HG02571 (cell line): ENCODE measurements around the gene REPS2.

ENCODE experiments used
- ATAC-seq: cut with Tn5 transposase; IDR thresholded peaks from one replicate; pipeline ENCODE4 v1.9.1; 2021; ENCODE audit warnings: mild to moderate bottlenecking, moderate library complexity; ENCODE audit not compliant: unreplicated experiment

REPS2 gene

DNA sequence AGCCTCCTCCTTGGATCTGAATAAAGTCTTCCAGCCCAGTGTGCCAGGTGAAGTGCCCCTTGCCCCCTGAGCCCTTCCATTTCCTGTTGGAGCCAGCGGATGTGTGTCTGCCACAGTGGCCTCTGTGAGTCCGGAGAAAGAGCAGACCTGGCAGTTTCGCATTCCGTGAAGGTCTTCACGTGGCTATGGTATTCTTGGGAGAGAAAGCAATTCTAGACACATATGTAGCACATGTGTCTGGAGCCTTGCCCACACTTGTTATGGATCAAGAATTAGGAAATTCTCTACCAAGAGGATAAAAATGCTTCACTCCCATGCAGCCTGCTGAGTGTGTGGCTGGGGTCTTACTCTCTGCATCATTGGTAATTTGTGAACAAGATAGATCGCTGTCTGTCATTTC is 130.9 kb downstream of the REPS2 start:
- no peak for ATAC-seq

- ATAC-seq = no peak
These were observed 131.7 kb downstream of the REPS2 start for GRCh38 chrX:17078031-17078720.

DNA sequence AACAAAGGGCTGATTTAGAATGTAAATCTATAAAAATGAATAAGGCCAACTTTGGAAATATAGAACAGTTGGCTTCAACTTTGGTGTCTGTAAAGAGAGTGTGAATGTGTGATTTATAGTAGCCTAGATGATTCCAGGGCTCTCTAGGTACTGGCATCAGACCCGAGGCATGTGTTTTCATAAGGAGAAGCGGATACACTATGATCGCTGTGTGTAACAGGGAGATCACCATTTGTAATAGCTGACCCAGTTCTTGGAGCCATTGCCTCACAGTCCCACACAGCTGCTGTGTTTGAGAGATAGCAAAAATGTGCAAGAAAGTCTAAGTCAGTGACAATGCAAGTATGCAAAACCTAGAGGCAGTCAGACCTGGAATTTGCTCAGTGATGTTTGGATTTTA is 135.1 kb downstream of the REPS2 start:
- ATAC-seq = no peak

- no peak for ATAC-seq
These were observed 135.5 kb downstream of the REPS2 start for GRCh38 chrX:17081968-17082367.

GRCh38 chrX:17082831-17083230 is 136.4 kb downstream of the REPS2 start:
- ATAC-seq = no peak

- no peak for ATAC-seq
These were observed 139.9 kb downstream of the REPS2 start for GRCh38 chrX:17086317-17086716.

- ATAC-seq = no peak
These were observed 148.7 kb downstream of the REPS2 start for GRCh38 chrX:17095161-17095560.

- ATAC-seq = no peak
These were observed 152.2 kb downstream of the REPS2 start for GRCh38 chrX:17098516-17099247.

DNA sequence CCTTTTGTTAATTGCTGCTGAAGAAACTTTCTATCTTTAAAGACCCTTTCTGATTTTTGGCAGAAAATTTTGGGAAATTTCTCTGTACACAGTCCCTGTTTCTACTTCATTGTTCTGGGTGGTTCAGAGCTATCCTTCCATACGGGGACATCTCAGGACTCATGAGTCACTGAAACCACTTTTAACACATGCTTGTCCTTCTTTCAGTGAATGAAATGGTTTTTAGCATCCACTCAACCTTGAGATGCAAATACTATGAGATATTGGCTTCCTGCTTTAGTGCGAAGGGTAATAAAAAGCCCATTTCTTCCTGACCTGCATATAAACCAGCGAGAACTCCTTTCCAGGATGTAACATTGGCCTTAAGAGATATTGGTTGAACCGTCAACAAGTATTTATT is 158.0 kb downstream of the REPS2 start:
- ATAC-seq = no peak

DNA sequence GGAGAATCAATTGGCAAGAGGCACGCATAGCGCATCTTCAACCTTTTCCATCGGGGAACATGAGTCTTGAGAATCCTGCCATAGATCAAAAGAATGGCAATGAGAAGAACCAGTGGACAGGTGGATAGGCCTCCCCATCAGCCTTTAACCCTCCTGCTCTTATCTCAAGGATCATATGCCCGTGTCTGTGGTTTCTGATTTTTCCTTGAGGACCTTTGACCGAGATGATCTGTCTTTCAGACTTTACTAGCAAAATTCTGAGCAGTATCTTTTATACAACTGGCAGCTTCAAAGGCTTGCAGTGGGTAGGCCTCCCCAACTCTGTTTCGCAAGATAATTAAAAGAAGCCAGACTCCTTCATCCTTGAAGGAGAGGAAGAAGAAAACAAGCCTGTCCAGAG is 174.4 kb downstream of the REPS2 start:
- no peak for ATAC-seq

DNA sequence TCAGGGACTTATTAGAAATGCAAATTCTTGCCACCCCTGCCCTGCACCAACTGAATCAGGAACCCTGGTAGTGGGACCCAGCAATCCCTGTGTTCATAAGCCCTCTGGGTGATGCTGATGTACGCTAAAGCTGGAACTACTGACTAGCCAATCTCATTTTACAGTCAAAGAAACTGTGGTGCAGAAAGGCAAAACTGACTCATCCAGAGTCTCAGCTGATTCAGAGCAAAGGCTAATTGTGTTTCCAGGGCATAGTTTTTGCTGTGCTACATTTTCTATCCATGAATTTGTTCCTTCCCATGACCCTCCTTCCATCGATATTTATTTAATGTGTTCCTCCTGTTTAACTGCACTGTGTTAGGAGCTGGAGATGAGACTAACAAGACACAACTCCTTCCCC is 207.5 kb downstream of the REPS2 start:
- ATAC-seq = no peak

DNA sequence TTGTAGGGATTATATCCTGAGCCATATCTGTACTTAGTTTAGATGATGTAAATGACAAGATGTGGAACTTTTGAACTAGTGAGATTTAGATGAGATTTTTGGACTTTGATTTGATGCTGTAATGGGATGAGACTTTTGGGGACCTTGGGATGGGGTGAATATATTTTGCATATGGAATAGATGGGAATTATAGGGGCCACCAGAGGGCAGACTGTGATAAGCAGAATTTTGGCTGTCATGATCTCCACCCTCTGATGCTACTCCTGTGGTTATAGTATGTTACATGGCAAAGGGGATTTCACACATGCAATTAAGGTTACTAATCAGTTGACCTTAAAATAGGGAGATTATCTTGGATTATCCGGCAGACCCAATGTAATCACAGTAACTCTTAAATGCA is 214.5 kb downstream of the REPS2 start:
- no peak for ATAC-seq

GRCh38 chrX:17161991-17162390 is 215.5 kb downstream of the REPS2 start:
- no peak for ATAC-seq

DNA sequence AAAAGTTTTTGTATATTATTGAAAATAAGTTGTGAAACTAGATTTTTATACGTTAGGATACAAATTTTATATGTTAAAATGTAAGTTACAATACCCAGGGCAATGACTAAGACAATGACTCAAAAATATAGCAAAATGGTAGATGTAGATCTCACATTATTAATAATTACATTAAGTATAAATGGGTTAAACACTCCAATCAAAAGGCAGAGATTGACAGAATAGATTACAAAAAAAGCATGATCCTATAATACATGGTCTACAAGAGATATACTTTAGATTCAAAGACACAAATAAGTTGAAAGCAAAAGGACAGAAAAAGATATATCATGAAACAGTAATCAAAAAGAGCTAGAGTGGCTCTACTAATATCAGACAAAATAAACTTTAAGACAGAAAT is 217.6 kb downstream of the REPS2 start:
- ATAC-seq = no peak

DNA sequence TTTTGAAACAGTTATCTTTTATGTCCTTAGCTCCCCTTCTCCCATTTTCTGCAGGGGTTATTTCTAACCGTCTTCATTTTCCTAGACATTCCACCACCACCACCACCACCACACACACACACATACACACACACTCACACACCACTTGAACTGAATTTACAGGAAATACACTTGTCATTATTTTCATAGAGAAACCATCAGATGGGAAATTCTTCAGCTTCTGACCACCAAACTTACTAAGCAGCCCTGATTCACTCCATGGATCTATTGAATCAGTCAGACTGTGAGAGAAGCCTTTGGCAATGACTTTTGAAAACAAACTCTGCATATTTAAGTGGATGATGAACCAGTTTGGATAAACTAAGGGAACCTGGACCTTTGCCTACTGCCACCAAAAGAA is 218.5 kb downstream of the REPS2 start:
- ATAC-seq = no peak

DNA sequence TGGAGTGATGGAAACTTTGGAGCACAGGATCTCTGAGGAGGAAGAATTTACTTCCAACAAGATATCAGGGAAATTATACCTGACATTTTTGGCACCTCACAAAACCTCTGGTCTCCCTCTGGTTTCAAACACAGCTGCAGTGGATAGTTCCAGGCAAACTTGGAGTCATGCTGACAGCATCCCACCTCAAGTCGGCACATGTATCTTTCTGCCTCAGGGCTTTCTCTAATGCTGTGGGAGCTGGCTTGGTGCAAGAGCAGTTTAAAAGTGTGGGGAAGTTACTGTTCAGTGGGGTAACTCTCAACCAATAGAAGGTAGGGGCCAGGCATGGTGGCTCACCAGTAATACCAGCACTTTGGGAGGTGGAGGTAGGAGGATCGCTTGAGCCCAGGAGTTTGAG is 221.5 kb downstream of the REPS2 start:
- ATAC-seq = no peak

DNA sequence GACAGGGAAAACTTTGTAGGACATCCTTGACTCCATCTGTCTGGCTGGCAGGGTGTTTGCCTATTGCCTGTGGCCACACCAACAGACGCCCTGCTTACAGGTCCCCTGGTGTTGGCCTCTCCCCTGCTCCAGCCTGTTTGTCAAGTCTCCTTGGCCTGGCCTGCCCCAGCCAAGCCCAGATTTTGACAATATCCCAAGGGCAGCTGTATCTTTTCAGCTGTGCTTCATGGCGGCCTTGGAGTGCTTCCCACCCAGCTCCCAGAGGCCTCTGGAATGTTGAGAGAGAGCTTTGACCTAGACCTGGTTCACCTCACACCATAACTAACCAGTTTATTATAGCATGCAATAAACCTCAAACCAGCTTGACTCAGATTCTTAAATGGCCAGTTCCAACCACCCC is 224.5 kb downstream of the REPS2 start:
- no peak for ATAC-seq

DNA sequence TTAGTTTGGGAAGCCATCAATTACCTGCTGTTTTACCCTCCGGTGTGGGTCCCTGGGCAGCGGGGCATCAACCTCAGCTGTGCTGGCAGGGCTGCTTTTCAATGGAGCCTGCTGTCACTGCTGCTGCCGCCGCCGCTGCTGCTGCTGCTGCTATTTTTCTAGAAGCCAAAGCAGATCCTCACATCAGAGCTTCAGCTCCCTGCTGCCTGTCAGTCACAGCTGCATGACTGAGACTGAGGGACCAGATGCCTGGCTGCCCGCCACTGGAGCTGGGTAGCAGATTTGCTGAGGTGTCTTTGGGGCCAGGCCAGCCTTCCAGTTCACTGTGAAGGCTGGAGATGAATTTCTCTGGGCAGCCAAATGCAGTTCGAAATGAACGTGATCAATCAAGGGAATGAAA is 228.2 kb downstream of the REPS2 start:
- ATAC-seq = no peak

DNA sequence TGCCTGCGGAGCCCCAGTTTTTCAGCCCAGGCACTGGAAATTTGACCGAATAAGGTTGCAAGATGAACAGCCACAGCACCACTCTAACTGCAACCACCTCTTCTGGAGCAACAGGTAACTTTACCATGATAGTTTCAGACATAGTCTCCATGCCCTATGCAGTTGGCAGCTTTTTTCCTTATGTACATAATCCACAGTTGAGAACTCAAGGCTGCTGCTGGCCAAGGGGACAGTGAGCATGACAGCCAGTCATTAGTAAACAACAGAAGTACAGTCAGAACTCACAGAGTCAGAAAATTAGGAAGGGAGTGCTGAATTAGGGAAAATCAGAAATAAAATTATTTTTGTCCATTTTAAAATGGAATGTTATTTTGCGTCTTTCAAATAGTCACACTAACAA is 235.9 kb downstream of the REPS2 start:
- no peak for ATAC-seq

DNA sequence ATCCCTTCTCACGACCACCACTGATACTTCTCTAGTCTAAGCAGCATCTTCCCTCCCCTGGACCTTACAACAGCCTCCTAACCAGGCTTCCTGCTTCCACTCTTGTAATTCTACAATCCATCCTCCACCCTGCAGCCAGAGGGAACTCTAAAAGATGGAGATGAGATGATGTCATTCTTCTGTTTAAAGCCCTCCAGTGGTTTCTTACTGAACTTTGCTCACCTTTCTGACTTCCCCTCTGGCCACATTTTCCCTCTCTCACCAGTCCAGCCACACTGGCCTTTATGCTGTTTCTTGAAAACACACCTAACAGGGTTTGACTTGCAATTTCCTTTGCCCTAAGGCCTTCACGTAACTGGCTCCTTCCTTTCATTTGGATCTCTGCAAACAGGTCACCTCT is 237.1 kb downstream of the REPS2 start:
- ATAC-seq = no peak

DNA sequence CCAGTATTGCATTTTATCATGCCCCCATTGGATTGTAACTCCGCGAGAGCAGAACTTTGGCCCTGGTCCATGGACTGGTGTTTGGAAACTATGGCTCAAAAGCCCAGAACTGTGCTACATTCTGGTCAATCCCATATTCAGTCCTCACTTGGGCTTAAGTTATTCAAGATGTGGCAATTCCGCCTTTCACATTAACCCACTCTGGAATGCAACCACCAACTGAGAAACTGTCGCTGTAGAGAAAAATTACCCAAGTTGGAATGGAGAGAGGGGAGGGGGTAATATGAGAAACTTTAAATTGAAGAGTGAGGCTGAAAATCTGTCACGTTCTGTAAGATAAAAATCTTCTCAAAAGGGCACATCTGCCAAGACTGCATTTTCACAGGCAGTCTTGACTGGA is 239.0 kb downstream of the REPS2 start:
- ATAC-seq = no peak

GRCh38 chrX:17187136-17187756 is 240.8 kb downstream of the REPS2 start:
- no peak for ATAC-seq
